Caco-2 (cell line): ENCODE measurements around the gene EIF4E1B. TPM values are rescaled to one million over a fixed set of nuclear protein-coding genes. Genes with fewer than 3 reads are reported as not detected.

ENCODE experiments used
- BruUV-seq: library from RNA; stranded (reverse); fragments of 400-500 nt; replicated peaks from 2 replicates; lab custom pipeline; 2021; lab: Mats Ljungman, UMichigan
- CTCF ChIA-PET: fragments of 300-600 bp; sonication (Branson Sonifier 250); formaldehyde crosslinking; loops from one replicate; lab custom pipeline; 2022; ENCODE audit warnings: antibody characterized with exemption; lab: Charles Lee
- POLR2A ChIA-PET: fragments of 300-600 bp; sonication (Branson Sonifier 250); formaldehyde crosslinking; loops from one replicate; lab custom pipeline; 2022; ENCODE audit warnings: antibody characterized with exemption; lab: Charles Lee
- DNase-seq, 2 experiments: peaks; one replicate each; pipeline versions ENCODE4 v3.0.0 to v3.0.0-alpha.2; 2020 to 2022
- H3K27me3 ChIP-seq: replicated peaks from 2 replicates; pipeline ENCODE4 v1.6.0; 2011; ENCODE audit warnings: low read length; ENCODE audit not compliant: control insufficient read depth, insufficient read depth
- H3K36me3 ChIP-seq: 2 replicates; pipeline ENCODE4 v1.5.1; 2011; ENCODE audit warnings: low read length; ENCODE audit not compliant: control insufficient read depth, insufficient read depth
- H3K4me1 ChIP-seq: fragments of 250-450 bp; sonication (Bioruptor Pico); 2 replicates; pipeline ENCODE4 v1.5.1; 2020; ENCODE audit warnings: mild to moderate bottlenecking
- H3K4me3 ChIP-seq: 2 replicates; pipeline ENCODE4 v1.5.1; 2011; ENCODE audit warnings: low read depth, mild to moderate bottlenecking, control low read depth, low read length
- H3K9me3 ChIP-seq: fragments of 250-450 bp; sonication (Bioruptor Pico); 2 replicates; pipeline ENCODE4 v1.5.1; 2020; ENCODE audit warnings: mild to moderate bottlenecking, moderate library complexity
- H3K27ac Mint-ChIP-seq: one replicate; pipeline ENCODE4 v1.8.0; 2022; ENCODE audit warnings: mixed read lengths; ENCODE audit not compliant: unreplicated experiment
- H3K27me3 Mint-ChIP-seq: one replicate; pipeline ENCODE4 v1.8.0; 2022; ENCODE audit warnings: mixed read lengths; ENCODE audit not compliant: insufficient read depth, unreplicated experiment
- H3K36me3 Mint-ChIP-seq: one replicate; pipeline ENCODE4 v1.8.0; 2022; ENCODE audit warnings: mild to moderate bottlenecking, mixed read lengths; ENCODE audit not compliant: insufficient read depth, unreplicated experiment
- H3K4me1 Mint-ChIP-seq: one replicate; pipeline ENCODE4 v1.8.0; 2022; ENCODE audit warnings: low read depth, mixed read lengths; ENCODE audit not compliant: unreplicated experiment
- H3K4me3 Mint-ChIP-seq: one replicate; pipeline ENCODE4 v1.8.0; 2022; ENCODE audit warnings: mild to moderate bottlenecking, moderate library complexity, mixed read lengths; ENCODE audit not compliant: unreplicated experiment
- H3K9me3 Mint-ChIP-seq: one replicate; pipeline ENCODE4 v1.8.0; 2022; ENCODE audit warnings: mixed read lengths; ENCODE audit not compliant: unreplicated experiment
- intact Hi-C: fragments of 100-400 bp; cut with micrococcal nuclease; formaldehyde crosslinking; loops from one replicate; pipeline ENCODE4 v1.10.0; 2022; ENCODE audit not compliant: unreplicated experiment
- total RNA-seq: library from RNA; stranded (reverse); gene quantifications from 2 replicates; pipeline ENCODE4 v1.2.3, GENCODE V29; 2022
- TF ChIP-seq, protein P1 (sequence below), 2 experiments: fragments of 200-600 bp in 1 of 2; IDR thresholded peaks; 1 replicate in 1 of 2; 2 replicates in 1 of 2; pipeline versions ENCODE4 v1.5.1 to v1.8.0; 2011 to 2022; ENCODE audit warnings: antibody characterized with exemption in 1 of 2, control low read depth in 1 of 2, inconsistent platforms in 1 of 2, low read depth in 1 of 2, low read length in 1 of 2, mild to moderate bottlenecking in 1 of 2, moderate library complexity in 1 of 2; ENCODE audit not compliant: insufficient read depth in 1 of 2, severe bottlenecking in 1 of 2, unreplicated experiment in 1 of 2

Gene EIF4E1B
- total RNA-seq, 1 experiment from 2014 or later: not detected

DNA sequence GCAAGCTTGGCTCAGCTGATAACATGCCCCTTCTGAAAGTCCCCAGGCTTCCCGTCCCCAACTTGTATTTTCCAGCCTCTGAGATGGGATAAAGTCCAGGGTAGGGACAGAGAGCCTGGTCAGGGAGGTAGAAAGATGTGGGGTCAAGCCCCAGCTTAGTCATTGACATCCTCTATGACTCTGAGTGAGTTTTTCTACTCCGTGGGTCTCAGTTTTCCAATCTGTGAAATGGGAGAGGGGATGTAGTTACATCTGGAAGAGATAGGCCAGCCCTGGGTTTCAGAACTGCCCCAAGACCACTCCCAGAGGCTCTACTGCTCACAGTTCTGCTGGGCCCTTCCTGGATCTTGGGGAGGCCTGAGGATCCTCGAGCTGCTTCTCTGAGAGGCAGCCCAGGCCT lies 23.6 kb upstream of the EIF4E1B start:
- Mint-ChIP-seq H3K27me3 (no peaks in the 10 kb centered on the region), H3K27ac (no peak overlapping the region), H3K9me3 (no peaks in the 10 kb centered on the region), H3K4me3 (no peak overlapping the region), H3K36me3 (peaks cover 9% of the 10 kb centered on the region), H3K4me1 (peaks cover 16% of the 10 kb centered on the region)
- TF ChIP-seq, protein P1, sequence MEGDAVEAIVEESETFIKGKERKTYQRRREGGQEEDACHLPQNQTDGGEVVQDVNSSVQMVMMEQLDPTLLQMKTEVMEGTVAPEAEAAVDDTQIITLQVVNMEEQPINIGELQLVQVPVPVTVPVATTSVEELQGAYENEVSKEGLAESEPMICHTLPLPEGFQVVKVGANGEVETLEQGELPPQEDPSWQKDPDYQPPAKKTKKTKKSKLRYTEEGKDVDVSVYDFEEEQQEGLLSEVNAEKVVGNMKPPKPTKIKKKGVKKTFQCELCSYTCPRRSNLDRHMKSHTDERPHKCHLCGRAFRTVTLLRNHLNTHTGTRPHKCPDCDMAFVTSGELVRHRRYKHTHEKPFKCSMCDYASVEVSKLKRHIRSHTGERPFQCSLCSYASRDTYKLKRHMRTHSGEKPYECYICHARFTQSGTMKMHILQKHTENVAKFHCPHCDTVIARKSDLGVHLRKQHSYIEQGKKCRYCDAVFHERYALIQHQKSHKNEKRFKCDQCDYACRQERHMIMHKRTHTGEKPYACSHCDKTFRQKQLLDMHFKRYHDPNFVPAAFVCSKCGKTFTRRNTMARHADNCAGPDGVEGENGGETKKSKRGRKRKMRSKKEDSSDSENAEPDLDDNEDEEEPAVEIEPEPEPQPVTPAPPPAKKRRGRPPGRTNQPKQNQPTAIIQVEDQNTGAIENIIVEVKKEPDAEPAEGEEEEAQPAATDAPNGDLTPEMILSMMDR (IDR thresholded peaks at IDR 0.05; ENCODE audit: insufficient read depth in 1 of 2, low read depth in 1 of 2, low read length in 1 of 2, severe bottlenecking in 1 of 2, unreplicated experiment in 1 of 2): no peak
- ChIA-PET CTCF (interaction anchor here (0.7 kb wide), 1 partner anchor 22 kb away, joined by 7 read pairs; no protein-coding TSS in a partner anchor), POLR2A (no interaction called here)
- no peaks in the 10 kb centered on the region for H3K36me3 ChIP-seq
- H3K27me3 ChIP-seq: no peaks in the 10 kb centered on the region
- no peaks in the 10 kb centered on the region for H3K9me3 ChIP-seq
- intact Hi-C loops: no loop called here
- BruUV-seq: no TSS peak
- H3K4me1 ChIP-seq: 0 out of 2 replicates have a peak, but pooled peaks cover 13% of the 10 kb centered on the region
- H3K4me3 ChIP-seq: no peak overlapping the region
- DNase-seq: no peak

- Histone ChIP-seq H3K27me3 (no peaks in the 10 kb centered on the region), H3K9me3 (no peaks in the 10 kb centered on the region), H3K4me3 (no peak overlapping the region), H3K4me1 (0 out of 2 replicates have a peak, but pooled peaks cover 8% of the 10 kb centered on the region), H3K36me3 (no peaks in the 10 kb centered on the region)
- H3K9me3 Mint-ChIP-seq: no peaks in the 10 kb centered on the region
- no peak overlapping the region for H3K27ac Mint-ChIP-seq
- peaks cover 11% of the 10 kb centered on the region for H3K4me1 Mint-ChIP-seq
- intact Hi-C loops: no loop called here
- H3K36me3 Mint-ChIP-seq: peaks cover 9% of the 10 kb centered on the region
- peaks cover 5% of the 10 kb centered on the region for H3K27me3 Mint-ChIP-seq
- TF ChIP-seq, protein P1 (IDR thresholded peaks at IDR 0.05; ENCODE audit: insufficient read depth in 1 of 2, low read depth in 1 of 2, low read length in 1 of 2, severe bottlenecking in 1 of 2, unreplicated experiment in 1 of 2): no peak
- no peak overlapping the region for H3K4me3 Mint-ChIP-seq
- no peak for DNase-seq
- ChIA-PET POLR2A (no interaction called here), CTCF (no interaction called here)
- BruUV-seq: no TSS peak
Measured at GRCh38 chr5:176608142-176608705, 22.3 kb upstream of the EIF4E1B start.

- ChIA-PET POLR2A (no interaction called here), CTCF (no interaction called here)
- BruUV-seq: no TSS peak
- Mint-ChIP-seq H3K4me3 (peak overlapping the region; percentile 83), H3K27me3 (peaks cover 7% of the 10 kb centered on the region), H3K27ac (no peak overlapping the region), H3K9me3 (no peaks in the 10 kb centered on the region), H3K4me1 (peaks cover 8% of the 10 kb centered on the region), H3K36me3 (peaks cover 9% of the 10 kb centered on the region)
- Histone ChIP-seq H3K36me3 (no peaks in the 10 kb centered on the region), H3K9me3 (no peaks in the 10 kb centered on the region), H3K4me3 (peak overlapping the region; percentile 60), H3K27me3 (no peaks in the 10 kb centered on the region), H3K4me1 (0 out of 2 replicates have a peak, but pooled peaks cover 6% of the 10 kb centered on the region)
- no peak for DNase-seq
- TF ChIP-seq, protein P1 (IDR thresholded peaks at IDR 0.05; ENCODE audit: insufficient read depth in 1 of 2, low read depth in 1 of 2, low read length in 1 of 2, severe bottlenecking in 1 of 2, unreplicated experiment in 1 of 2): no peak
- intact Hi-C loops: no loop called here
Measured at GRCh38 chr5:176608937-176609723, 21.3 kb upstream of the EIF4E1B start.
